Measurements from ENCODE around the gene DMRT3.

The DMRT3 gene

DNA sequence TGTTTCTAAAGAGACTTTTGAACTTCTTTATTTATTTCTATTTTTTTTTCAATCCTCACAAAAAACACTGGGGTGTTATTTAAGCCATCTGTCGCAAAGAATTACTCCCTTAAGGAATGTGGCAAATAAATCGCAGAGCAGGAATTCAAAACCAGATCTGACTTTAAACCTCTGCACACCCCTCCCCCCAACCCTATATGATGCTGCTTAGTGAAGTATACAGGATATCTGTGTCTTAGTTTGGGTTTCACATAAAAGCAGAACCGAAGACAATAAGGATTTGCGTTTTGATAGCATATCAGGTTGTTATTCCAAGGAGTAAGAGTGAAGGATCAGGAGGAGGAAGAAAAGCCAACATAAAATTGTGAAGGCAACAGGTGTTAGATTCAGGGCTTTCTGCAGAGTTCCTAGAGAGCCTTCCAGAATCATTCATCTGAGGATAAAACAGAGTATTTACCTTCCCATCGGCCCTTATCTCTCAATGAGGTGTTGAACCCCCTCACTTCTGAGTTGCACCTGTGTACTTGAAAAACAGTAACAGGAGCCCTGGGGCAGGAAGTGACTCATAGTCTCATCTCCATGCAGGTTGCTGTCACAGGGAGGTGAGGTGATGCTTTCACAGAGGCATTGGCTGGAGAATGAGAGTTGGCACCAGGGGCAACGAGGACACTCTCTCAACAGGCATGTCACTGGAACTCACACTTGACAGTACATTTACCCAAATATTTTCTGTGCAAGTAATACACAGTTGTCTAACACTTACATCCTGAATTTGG lies 33.5 kb upstream of the DMRT3 start:
- Histone ChIP-seq H3K27me3 (ENCODE audit: insufficient read depth, poor library complexity, severe bottlenecking) (peaks cover 2% of the 10 kb centered on the region), H3K27ac (replicated peaks) (no peak overlapping the region), H3K4me3 (replicated peaks; ENCODE audit: insufficient read depth, low read length) (no peak overlapping the region)
- TF ChIP-seq GABPA (IDR thresholded peaks at IDR 0.05; ENCODE audit: low read depth) = no peak
- no peak for TF ChIP-seq SPI1 (IDR thresholded peaks at IDR 0.05; ENCODE audit: borderline replicate concordance, low read depth)
- TF ChIP-seq POLR2AphosphoS5 (IDR thresholded peaks at IDR 0.05; ENCODE audit: low read depth) = no peak
- TF ChIP-seq, protein P1, sequence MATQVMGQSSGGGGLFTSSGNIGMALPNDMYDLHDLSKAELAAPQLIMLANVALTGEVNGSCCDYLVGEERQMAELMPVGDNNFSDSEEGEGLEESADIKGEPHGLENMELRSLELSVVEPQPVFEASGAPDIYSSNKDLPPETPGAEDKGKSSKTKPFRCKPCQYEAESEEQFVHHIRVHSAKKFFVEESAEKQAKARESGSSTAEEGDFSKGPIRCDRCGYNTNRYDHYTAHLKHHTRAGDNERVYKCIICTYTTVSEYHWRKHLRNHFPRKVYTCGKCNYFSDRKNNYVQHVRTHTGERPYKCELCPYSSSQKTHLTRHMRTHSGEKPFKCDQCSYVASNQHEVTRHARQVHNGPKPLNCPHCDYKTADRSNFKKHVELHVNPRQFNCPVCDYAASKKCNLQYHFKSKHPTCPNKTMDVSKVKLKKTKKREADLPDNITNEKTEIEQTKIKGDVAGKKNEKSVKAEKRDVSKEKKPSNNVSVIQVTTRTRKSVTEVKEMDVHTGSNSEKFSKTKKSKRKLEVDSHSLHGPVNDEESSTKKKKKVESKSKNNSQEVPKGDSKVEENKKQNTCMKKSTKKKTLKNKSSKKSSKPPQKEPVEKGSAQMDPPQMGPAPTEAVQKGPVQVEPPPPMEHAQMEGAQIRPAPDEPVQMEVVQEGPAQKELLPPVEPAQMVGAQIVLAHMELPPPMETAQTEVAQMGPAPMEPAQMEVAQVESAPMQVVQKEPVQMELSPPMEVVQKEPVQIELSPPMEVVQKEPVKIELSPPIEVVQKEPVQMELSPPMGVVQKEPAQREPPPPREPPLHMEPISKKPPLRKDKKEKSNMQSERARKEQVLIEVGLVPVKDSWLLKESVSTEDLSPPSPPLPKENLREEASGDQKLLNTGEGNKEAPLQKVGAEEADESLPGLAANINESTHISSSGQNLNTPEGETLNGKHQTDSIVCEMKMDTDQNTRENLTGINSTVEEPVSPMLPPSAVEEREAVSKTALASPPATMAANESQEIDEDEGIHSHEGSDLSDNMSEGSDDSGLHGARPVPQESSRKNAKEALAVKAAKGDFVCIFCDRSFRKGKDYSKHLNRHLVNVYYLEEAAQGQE (IDR thresholded peaks at IDR 0.05; ENCODE audit: insufficient replicate concordance, low read depth) = no peak
- TF ChIP-seq, protein P2, sequence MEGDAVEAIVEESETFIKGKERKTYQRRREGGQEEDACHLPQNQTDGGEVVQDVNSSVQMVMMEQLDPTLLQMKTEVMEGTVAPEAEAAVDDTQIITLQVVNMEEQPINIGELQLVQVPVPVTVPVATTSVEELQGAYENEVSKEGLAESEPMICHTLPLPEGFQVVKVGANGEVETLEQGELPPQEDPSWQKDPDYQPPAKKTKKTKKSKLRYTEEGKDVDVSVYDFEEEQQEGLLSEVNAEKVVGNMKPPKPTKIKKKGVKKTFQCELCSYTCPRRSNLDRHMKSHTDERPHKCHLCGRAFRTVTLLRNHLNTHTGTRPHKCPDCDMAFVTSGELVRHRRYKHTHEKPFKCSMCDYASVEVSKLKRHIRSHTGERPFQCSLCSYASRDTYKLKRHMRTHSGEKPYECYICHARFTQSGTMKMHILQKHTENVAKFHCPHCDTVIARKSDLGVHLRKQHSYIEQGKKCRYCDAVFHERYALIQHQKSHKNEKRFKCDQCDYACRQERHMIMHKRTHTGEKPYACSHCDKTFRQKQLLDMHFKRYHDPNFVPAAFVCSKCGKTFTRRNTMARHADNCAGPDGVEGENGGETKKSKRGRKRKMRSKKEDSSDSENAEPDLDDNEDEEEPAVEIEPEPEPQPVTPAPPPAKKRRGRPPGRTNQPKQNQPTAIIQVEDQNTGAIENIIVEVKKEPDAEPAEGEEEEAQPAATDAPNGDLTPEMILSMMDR (IDR thresholded peaks at IDR 0.05; ENCODE audit: insufficient read depth, low read length) = no peak
- DNase-seq (ENCODE audit: low read depth in 1 of 2, low spot score in 1 of 2) = no peak

DNA sequence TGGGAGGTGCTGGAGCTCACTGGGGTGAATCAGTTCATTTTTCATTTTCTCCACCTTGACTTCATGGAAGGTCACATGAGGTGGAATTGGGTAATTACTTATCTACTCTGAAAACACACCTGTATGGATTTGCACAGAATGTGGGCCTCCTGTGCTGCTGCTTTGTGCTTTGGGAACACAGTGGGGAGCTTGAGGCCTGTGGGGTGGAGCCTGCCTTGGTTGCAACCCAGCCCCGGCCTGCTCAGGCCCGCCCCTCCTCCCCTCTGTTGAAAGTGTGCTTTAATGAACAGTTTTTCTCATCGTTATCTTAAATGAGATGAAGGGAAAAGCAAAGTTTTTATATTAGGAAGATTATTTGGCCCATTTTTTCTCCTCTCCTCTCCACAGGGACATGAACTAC lies 28.5 kb upstream of the DMRT3 start:
- H3K4me3 ChIP-seq (replicated peaks; ENCODE audit: insufficient read depth, low read length) = no peak overlapping the region
- no peak for DNase-seq (ENCODE audit: low read depth in 1 of 2, low spot score in 1 of 2)
- H3K27ac ChIP-seq (replicated peaks) = no peak overlapping the region
- no peak for TF ChIP-seq GABPA (IDR thresholded peaks at IDR 0.05; ENCODE audit: low read depth)
- no peak for TF ChIP-seq POLR2AphosphoS5 (IDR thresholded peaks at IDR 0.05; ENCODE audit: low read depth)
- TF ChIP-seq, protein P2 (IDR thresholded peaks at IDR 0.05; ENCODE audit: insufficient read depth, low read length) = no peak
- no peak for TF ChIP-seq SPI1 (IDR thresholded peaks at IDR 0.05; ENCODE audit: borderline replicate concordance, low read depth)
- TF ChIP-seq, protein P1 (IDR thresholded peaks at IDR 0.05; ENCODE audit: insufficient replicate concordance, low read depth) = no peak
- H3K27me3 ChIP-seq (ENCODE audit: insufficient read depth, poor library complexity, severe bottlenecking) = no peaks in the 10 kb centered on the region

DNA sequence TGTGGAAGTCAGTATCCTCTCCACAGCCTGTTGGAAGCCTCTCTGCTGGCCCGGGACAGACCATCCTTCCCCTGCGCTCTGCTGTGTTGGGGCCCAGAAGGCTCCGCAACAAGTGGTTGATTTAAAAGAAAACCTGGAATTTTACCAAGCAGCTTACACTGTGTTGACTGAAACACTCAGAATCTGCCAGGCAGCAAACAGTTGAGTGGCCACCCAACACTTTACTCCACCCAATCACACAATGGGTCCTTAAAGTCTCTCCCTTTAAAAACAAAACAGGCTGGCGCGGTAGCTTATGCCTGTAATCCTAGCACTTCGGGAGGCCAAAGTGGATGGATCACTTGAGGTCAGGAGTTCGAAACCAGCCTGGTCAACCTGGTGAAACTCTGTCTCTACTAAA lies 28.0 kb upstream of the DMRT3 start:
- TF ChIP-seq GABPA (IDR thresholded peaks at IDR 0.05; ENCODE audit: low read depth) (no peak), SPI1 (IDR thresholded peaks at IDR 0.05; ENCODE audit: borderline replicate concordance, low read depth) (no peak), POLR2AphosphoS5 (IDR thresholded peaks at IDR 0.05; ENCODE audit: low read depth) (no peak)
- TF ChIP-seq, protein P2 (IDR thresholded peaks at IDR 0.05; ENCODE audit: insufficient read depth, low read length) = no peak
- TF ChIP-seq, protein P1 (IDR thresholded peaks at IDR 0.05; ENCODE audit: insufficient replicate concordance, low read depth) = no peak
- no peaks in the 10 kb centered on the region for H3K27me3 ChIP-seq (ENCODE audit: insufficient read depth, poor library complexity, severe bottlenecking)
- DNase-seq (ENCODE audit: low read depth in 1 of 2, low spot score in 1 of 2) = no peak
- no peak overlapping the region for H3K4me3 ChIP-seq (replicated peaks; ENCODE audit: insufficient read depth, low read length)
- no peak overlapping the region for H3K27ac ChIP-seq (replicated peaks)
